HL-60/S4 treated with retinoic acid at 250 ng/mL for 4 days and 3 days (cell line): Measurements from ENCODE around the gene VPS13D.
"Not testable (repeated sequence)": the region's sequence is repeated elsewhere in the genome, so short reads cannot be mapped to it uniquely, and the experiment has no call there.

ENCODE experiments used
- in situ Hi-C: fragments of 300-500 bp; cut with MboI; formaldehyde crosslinking; loops from 2 replicates; pipeline ENCODE4 v1.7.0; 2022; ENCODE audit warnings: low sequenced_read_pairs

The VPS13D gene

GRCh38 chr1:12441414-12442105 lies 211.7 kb downstream of the VPS13D start:
- in situ Hi-C loops: no loop called here

DNA sequence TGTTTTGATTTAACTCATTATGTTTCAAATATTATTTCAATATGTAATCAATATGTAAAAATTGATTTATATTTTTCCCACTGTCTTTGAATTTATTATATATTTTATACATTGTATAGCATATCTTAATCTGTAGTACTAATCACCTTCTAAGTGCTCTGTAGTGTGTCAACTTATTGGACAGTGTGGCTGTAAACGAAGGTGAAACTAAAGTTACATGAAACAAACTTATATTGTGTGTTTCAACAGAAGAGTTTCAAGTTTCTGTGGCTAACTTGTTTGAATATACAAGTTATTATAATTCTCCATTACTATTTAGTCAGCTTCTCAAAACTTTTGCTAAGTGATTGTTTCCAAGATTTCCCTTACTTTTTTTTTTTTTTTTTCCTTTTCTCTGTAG lies 212.4 kb downstream of the VPS13D start:
- in situ Hi-C loops: no loop called here

GRCh38 chr1:12443151-12443550 lies 213.3 kb downstream of the VPS13D start:
- in situ Hi-C loops: no loop called here

GRCh38 chr1:12444329-12444841 lies 214.6 kb downstream of the VPS13D start:
- in situ Hi-C loops: no loop called here

- in situ Hi-C loops: no loop called here
Measured at GRCh38 chr1:12445257-12445656, 215.4 kb downstream of the VPS13D start.

DNA sequence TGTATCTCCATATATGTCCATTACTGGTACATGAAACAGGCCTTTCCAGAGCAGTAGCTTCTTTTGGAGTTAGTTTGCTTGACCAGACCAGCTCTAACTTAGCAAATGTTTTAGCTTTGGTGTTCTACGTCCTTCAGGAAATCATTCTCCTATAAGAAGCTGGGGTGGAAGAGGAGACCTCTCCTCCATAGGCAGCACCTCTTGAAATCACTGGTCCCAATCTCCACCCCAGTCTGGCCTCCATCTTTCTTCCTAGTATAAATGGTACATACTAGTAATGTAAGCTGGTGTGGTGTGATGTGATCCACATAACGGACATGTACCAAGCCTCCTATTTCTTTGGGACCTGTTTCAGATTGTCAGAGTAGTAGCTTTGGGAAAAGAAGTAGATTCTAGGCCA lies 216.8 kb downstream of the VPS13D start:
- in situ Hi-C loops: no loop called here

- in situ Hi-C loops: no loop called here
Measured at GRCh38 chr1:12447307-12447706, 217.5 kb downstream of the VPS13D start.

GRCh38 chr1:12447849-12448312 lies 218.1 kb downstream of the VPS13D start:
- in situ Hi-C loops: no loop called here

GRCh38 chr1:12448746-12449177 lies 218.9 kb downstream of the VPS13D start:
- in situ Hi-C loops: no loop called here

GRCh38 chr1:12450090-12450755 lies 220.4 kb downstream of the VPS13D start:
- in situ Hi-C loops: no loop called here

GRCh38 chr1:12450756-12451559 lies 221.1 kb downstream of the VPS13D start:
- in situ Hi-C loops: no loop called here

DNA sequence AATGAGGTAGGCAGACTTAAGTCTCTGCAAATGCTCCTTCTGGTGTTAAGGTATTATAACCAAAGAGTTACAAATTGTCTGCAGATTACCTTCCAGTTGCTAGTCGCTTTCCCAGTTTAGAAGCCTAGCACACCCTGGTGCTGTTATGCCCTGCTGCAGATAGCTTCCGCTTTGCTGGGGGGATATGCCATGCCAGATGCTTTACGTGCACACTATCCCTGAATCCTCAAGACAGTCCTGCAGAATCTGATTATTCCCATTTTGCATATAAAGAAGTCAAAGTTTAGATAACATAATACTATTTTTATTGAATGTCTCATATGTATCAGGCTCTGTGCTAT lies 221.7 kb downstream of the VPS13D start:
- in situ Hi-C loops: no loop called here

DNA sequence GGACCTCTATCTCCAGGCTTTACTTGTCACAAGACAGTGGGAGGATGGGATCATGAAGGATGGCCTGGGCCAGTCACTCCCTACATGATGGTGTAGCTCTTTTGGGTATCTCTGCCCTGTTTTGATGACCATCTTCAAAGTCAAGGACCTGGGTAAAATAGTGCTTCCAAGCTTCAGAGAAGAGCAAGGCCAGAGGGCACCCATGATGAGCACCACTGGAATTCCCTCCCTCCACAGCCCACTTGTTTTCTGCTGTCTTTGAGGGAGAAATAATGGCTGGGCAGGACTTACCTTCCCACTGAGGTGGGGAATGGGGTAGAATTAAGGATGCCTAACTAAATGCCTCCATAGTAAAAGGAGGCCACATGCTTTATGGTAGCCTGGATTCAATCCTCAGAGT lies 222.4 kb downstream of the VPS13D start:
- in situ Hi-C loops: no loop called here

GRCh38 chr1:12453400-12454343 lies 223.8 kb downstream of the VPS13D start:
- in situ Hi-C loops: no loop called here

DNA sequence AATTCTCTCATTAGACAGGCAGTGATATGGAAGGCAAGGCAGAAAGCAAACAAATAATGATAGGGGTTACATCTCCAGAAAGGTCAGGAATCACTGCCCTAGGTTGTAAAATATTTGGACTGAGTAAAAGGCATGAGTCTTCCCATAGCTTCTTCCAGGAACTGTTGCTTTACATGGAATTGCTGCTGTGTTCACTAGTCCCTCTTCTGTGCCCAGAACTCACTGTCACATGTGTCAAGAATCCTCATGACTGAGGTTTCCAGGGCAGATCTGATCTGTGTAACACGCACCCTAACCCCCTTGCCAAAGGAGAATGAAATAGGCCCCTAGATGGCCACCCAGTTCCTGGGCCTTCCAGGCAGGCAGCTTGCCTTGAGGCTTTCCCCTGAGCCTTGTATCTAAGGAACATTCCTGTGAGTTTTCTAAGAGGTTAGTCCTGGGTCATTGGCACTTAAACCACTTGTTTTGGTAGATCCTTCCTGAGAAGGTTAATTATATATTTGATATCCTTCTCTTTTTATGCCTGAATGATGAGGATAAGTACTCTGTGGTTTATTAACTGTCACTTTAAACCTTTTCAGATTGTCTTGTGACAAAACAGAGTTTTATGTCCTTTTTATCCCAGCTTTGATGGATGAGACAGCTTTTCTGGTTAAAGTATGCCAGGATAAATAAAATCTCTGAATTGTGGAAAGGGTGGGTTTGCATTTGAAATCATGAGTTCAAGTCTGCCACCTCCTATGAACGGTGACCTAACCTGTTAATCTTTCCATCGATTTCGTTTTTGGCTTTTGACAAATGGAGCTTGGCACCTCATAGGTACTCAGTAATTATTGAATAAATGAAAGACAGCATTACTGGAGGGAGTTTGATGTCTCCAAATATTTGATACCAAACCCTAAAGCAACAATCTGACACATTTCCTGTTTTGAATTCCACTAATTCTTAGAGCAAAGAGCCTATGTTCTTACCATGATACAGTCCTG lies 224.9 kb downstream of the VPS13D start:
- in situ Hi-C loops: no loop called here

DNA sequence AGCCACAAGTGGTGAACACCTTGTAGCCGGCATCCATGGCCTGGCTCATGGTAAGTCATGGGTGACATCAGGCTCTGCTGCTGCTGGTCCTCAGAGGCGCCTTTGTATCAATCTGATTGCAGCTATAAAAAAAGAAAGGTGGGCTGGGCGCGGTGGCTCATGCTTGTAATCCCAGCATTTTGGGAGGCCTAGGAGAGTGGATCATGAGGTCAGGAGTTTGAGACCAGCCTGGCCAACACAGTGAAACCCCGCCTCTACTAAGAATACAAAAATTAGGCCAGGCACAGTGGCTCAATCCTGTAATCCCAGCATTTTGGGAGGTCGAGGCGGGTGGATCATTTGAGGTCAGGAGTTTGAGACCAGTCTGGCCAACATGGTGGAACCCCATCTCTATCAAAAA lies 226.3 kb downstream of the VPS13D start:
- in situ Hi-C loops: not testable (repeated sequence)

GRCh38 chr1:12456979-12457378 lies 227.1 kb downstream of the VPS13D start:
- in situ Hi-C loops: no loop called here

- in situ Hi-C loops: no loop called here
Measured at GRCh38 chr1:12457771-12458170, 227.9 kb downstream of the VPS13D start.

DNA sequence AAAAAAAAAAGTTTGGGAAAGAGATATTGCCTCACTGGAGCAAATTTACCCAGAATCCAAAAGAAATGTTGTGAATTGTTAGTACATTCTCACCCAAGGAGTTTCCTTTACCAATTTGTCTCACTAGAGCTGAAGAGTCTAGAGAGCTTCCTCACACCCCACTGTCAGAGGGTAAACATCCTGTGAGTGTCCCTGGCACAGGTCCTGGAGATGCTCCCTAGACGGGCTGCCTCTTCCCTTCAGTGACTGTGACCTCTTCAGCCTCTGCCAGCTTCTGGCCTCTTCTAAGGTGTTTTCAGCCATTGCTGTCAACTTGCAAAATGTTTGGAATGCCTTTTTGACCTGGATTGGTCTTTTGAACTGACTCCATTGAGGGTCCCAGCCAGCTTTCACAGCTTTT lies 228.7 kb downstream of the VPS13D start:
- in situ Hi-C loops: no loop called here
